ENCODE results near the gene AGK. TPM values are rescaled to one million over a fixed set of nuclear protein-coding genes. Genes with fewer than 3 reads are reported as not detected.

The AGK gene
- total and polyA plus RNA-seq, 4 donors, result 7.2 to 13.6 (median 8.9) TPM

DNA sequence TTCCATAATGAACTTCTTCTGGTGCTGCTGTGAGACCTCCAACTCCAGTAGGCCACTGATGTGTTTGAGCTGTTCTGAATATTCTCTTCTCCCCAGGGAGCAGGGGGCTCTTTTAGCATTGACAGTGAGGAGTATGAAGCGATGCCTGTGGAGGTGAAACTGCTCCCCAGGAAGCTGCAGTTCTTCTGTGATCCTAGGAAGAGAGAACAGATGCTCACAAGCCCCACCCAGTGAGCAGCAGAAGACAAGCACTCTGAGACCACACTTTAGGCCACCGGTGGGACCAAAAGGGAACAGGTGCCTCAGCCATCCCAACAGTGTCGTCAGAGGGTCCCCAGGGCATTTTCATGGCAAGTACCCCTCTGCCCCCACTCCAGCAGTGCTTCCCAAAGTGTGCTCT, 101.5 kb downstream of the AGK start:
- Histone ChIP-seq H3K4me1 (ENCODE audit: control insufficient read depth in 4 of 4, insufficient read depth in 4 of 4, low read length in 3 of 4) (peaks cover 0 to 6% (median 0%) of the 10 kb centered on the region in 4 donors), H3K36me3 (ENCODE audit: control insufficient read depth in 4 of 4, insufficient read depth in 3 of 4, low read depth in 1 of 4, low read length in 3 of 4) (peaks cover 0 to 12% (median 0%) of the 10 kb centered on the region in 4 donors), H3K9ac (ENCODE audit: low read depth in 1 of 2, low read length in 2 of 2) (no peak overlapping the region), H3K27ac (ENCODE audit: low read depth in 1 of 2, low read length in 2 of 2) (no peak overlapping the region), H3K4me3 (ENCODE audit: low read depth in 1 of 3, low read length in 3 of 3) (no peak overlapping the region), H3K27me3 (ENCODE audit: control insufficient read depth in 4 of 4, insufficient read depth in 4 of 4, low read length in 3 of 4) (no peaks in the 10 kb centered on the region), H3K9me3 (ENCODE audit: control insufficient read depth in 4 of 4, low read length in 3 of 4) (no peaks in the 10 kb centered on the region)
- TF ChIP-seq GABPA (IDR thresholded peaks at IDR 0.05 in 1 of 2, conservative IDR thresholded peaks at IDR 0.05 in 1 of 2), result no peak
- TF ChIP-seq SP1 (IDR thresholded peaks at IDR 0.05), result no peak
- TF ChIP-seq, protein P1, sequence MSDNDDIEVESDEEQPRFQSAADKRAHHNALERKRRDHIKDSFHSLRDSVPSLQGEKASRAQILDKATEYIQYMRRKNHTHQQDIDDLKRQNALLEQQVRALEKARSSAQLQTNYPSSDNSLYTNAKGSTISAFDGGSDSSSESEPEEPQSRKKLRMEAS (IDR thresholded peaks at IDR 0.05), result no peak
- TF ChIP-seq HNF4A (conservative IDR thresholded peaks at IDR 0.05), result no peak
- TF ChIP-seq RAD21 (IDR thresholded peaks at IDR 0.05), result no peak
- TF ChIP-seq FOXA2 (IDR thresholded peaks at IDR 0.05), result no peak
- no peak for TF ChIP-seq TAF1 (conservative IDR thresholded peaks at IDR 0.05)
- TF ChIP-seq JUND (IDR thresholded peaks at IDR 0.05), result no peak
- TF ChIP-seq EGR1 (IDR thresholded peaks at IDR 0.05; ENCODE audit: low read depth in 2 of 2), result no peak
- TF ChIP-seq CTCF (IDR thresholded peaks at IDR 0.05; ENCODE audit: low read depth, low read length, missing input control), result no peak
- TF ChIP-seq YY1 (IDR thresholded peaks at IDR 0.05), result no peak
- no peak for TF ChIP-seq ZBTB33 (IDR thresholded peaks at IDR 0.05)
- TF ChIP-seq, protein P2, sequence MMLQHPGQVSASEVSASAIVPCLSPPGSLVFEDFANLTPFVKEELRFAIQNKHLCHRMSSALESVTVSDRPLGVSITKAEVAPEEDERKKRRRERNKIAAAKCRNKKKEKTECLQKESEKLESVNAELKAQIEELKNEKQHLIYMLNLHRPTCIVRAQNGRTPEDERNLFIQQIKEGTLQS (IDR thresholded peaks at IDR 0.05), result no peak
- TF ChIP-seq HNF4G (IDR thresholded peaks at IDR 0.05), result no peak
- TF ChIP-seq REST (IDR thresholded peaks at IDR 0.05), result no peak
- TF ChIP-seq NR2F2 (IDR thresholded peaks at IDR 0.05), result no peak
- no peak for TF ChIP-seq RXRA (IDR thresholded peaks at IDR 0.05)
- no peak for TF ChIP-seq FOXA1 (IDR thresholded peaks at IDR 0.05)
- DNase-seq (ENCODE audit: low spot score), result no peak
- 78% methylated on average over 3 of the region's 3 CpGs for WGBS
